Measurements from ENCODE around the gene REX1BD. TPM values are rescaled to one million over a fixed set of nuclear protein-coding genes. Genes with fewer than 3 reads are reported as not detected.

The REX1BD gene
- total RNA-seq, 1 experiment from 2014 or later = 97.1 TPM

DNA sequence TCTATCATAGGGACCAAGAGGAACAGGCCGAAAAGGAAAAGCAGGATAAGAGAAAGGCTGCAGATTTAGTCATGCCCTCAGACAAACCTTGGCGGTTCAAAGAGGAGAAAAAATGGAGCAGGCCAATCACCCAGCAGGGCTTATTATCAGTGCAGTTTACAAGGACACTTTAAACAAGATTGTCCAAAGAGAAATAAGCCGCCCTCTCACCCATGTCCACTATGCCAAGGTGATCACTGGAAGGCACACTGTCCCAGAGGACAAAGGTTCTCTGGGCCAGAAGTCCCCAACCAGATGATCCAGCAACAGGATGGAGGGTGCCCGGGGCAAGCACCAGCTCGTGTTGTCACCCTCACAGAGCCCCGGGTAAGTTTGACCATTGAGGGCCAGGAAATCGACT is 8.3 kb upstream of the REX1BD start:
- ATAC-seq (no peak), DNase-seq (ENCODE audit: low read depth, low spot score) (no peak)
- H3K79me2 ChIP-seq (ENCODE audit: insufficient read depth, low read length) = peaks cover 3% of the 10 kb centered on the region; the same call in 1 of the 2 replicates
- no peak overlapping the region for H3K27ac ChIP-seq (ENCODE audit: low read depth, low read length)
- H3K9me3 ChIP-seq (ENCODE audit: control insufficient read depth in 1 of 2, insufficient read depth in 1 of 2, low read depth in 1 of 2, low read length in 2 of 2) = no peaks in the 10 kb centered on the region
- no peak overlapping the region for H3K4me3 ChIP-seq (replicated peaks in 1 of 2; ENCODE audit: low read depth in 1 of 2, low read length in 2 of 2)
- intact Hi-C loops (cut with micrococcal nuclease) = no loop called here
- H3K27me3 ChIP-seq (ENCODE audit: insufficient read depth, low read length) = no peaks in the 10 kb centered on the region
- peaks cover 11 to 25% of the 10 kb centered on the region in 2 experiments; a peak in 3 of 4 replicates for H3K36me3 ChIP-seq (ENCODE audit: control insufficient read depth in 1 of 2, insufficient read depth in 2 of 2, low read length in 2 of 2)
- H3K9me2 ChIP-seq (ENCODE audit: insufficient read depth) = no peaks in the 10 kb centered on the region
- POLR2A ChIA-PET = interaction anchor here (1.3 to 1.7 kb wide), 3 partner anchors 9 to 23 kb away, joined by 3 to 4 read pairs (median 4); partner anchors contain the start of genes KXD1 and UBA52
- H3K4me2 ChIP-seq (ENCODE audit: low read length) = no peak overlapping the region
- no peaks in the 10 kb centered on the region for H3K4me1 ChIP-seq (ENCODE audit: control insufficient read depth in 1 of 2, insufficient read depth in 2 of 2, low read length in 2 of 2)
- CTCF ChIA-PET = interaction anchor here (1.6 kb wide), 1 partner anchor 9 kb away, joined by 11 read pairs; the partner anchor contains the start of gene REX1BD
- TF ChIP-seq SP1 (IDR thresholded peaks at IDR 0.05; ENCODE audit: low read depth) (no peak), CEBPB (IDR thresholded peaks at IDR 0.05; ENCODE audit: low read depth) (no peak), FOSL1 (IDR thresholded peaks at IDR 0.05; ENCODE audit: low read depth) (no peak)
- TF ChIP-seq, protein P1, sequence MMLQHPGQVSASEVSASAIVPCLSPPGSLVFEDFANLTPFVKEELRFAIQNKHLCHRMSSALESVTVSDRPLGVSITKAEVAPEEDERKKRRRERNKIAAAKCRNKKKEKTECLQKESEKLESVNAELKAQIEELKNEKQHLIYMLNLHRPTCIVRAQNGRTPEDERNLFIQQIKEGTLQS (IDR thresholded peaks at IDR 0.05) = no peak
- no peak overlapping the region for H2AFZ ChIP-seq (ENCODE audit: low read depth, low read length, poor library complexity, severe bottlenecking)
- RAD21 ChIA-PET (ENCODE audit: low non-redundant PET in 1 of 2, low total read pairs in 2 of 2, uncharacterized antibody in 2 of 2, unreplicated experiment in 2 of 2) = no interaction called here
- no peak overlapping the region for H3K9ac ChIP-seq (ENCODE audit: low read length)
- no TSS peak for BruUV-seq (replicated peaks)
- peaks cover 6% of the 10 kb centered on the region; the same call in 1 of the 2 replicates for H4K20me1 ChIP-seq (ENCODE audit: insufficient read depth)

DNA sequence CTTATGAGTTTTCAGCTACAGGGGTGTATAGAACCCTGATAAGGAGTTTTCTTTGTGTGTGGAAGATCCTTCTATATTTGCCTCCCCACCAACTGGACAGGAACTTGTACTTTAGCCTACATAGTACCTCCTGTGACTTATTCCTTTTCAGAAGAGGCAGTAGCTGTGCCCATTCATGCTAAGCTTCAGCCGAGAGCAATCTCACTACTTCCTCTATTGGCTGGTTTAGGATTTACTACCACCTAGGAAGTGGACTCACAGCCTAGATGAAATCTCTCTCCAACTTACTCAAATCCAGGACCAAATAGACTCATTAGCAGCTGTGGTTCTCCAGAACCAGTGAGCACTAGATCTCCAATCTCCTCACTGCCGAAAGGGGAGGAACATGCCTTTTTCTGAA is 2.3 kb upstream of the REX1BD start:
- intact Hi-C loops (cut with micrococcal nuclease) = no loop called here
- DNase-seq (ENCODE audit: low read depth, low spot score) = no peak

More for the DNA sequence above, 2.3 kb upstream of the REX1BD start:
- Histone ChIP-seq H3K9me2 (ENCODE audit: insufficient read depth) (no peaks in the 10 kb centered on the region), H3K4me1 (ENCODE audit: control insufficient read depth in 1 of 2, insufficient read depth in 2 of 2, low read length in 2 of 2) (peaks cover 13 to 28% of the 10 kb centered on the region in 2 experiments), H2AFZ (ENCODE audit: low read depth, low read length, poor library complexity, severe bottlenecking) (no peak overlapping the region), H3K9me3 (ENCODE audit: control insufficient read depth in 1 of 2, insufficient read depth in 1 of 2, low read depth in 1 of 2, low read length in 2 of 2) (no peaks in the 10 kb centered on the region), H3K36me3 (ENCODE audit: control insufficient read depth in 1 of 2, insufficient read depth in 2 of 2, low read length in 2 of 2) (0 out of 4 replicates have a peak, but pooled peaks cover 0 to 4% of the 10 kb centered on the region in 2 experiments), H3K79me2 (ENCODE audit: insufficient read depth, low read length) (peaks cover 13% of the 10 kb centered on the region; the same call in 1 of the 2 replicates), H3K4me3 (replicated peaks in 1 of 2; ENCODE audit: low read depth in 1 of 2, low read length in 2 of 2) (no peak overlapping the region), H4K20me1 (ENCODE audit: insufficient read depth) (no peaks in the 10 kb centered on the region), H3K9ac (ENCODE audit: low read length) (no peak overlapping the region), H3K4me2 (ENCODE audit: low read length) (no peak overlapping the region), H3K27ac (ENCODE audit: low read depth, low read length) (no peak overlapping the region), H3K27me3 (ENCODE audit: insufficient read depth, low read length) (no peaks in the 10 kb centered on the region)
- no TSS peak for BruUV-seq (replicated peaks)
- ChIA-PET POLR2A (interaction anchor here (0.9 to 4.3 kb wide), 2 partner anchors 15 to 42 kb away, joined by 3 to 23 read pairs; partner anchors contain the start of gene UBA52), CTCF (interaction anchor here (2.0 kb wide), 1 partner anchor 15 kb away, joined by 5 read pairs; the partner anchor contains the start of gene UBA52), RAD21 (ENCODE audit: low non-redundant PET in 1 of 2, low total read pairs in 2 of 2, uncharacterized antibody in 2 of 2, unreplicated experiment in 2 of 2) (no interaction called here)
- TF ChIP-seq ZNF274 (IDR thresholded peaks at IDR 0.05; ENCODE audit: low read depth, low read length) (no peak), FOSL1 (IDR thresholded peaks at IDR 0.05; ENCODE audit: low read depth) (no peak), POLR2A (IDR thresholded peaks at IDR 0.05; ENCODE audit: borderline replicate concordance, extremely low read depth, insufficient read depth, insufficient read length) (no peak), POLR2AphosphoS5 (IDR thresholded peaks at IDR 0.05; ENCODE audit: low read depth, low read length) (no peak)
- TF ChIP-seq, protein P2, sequence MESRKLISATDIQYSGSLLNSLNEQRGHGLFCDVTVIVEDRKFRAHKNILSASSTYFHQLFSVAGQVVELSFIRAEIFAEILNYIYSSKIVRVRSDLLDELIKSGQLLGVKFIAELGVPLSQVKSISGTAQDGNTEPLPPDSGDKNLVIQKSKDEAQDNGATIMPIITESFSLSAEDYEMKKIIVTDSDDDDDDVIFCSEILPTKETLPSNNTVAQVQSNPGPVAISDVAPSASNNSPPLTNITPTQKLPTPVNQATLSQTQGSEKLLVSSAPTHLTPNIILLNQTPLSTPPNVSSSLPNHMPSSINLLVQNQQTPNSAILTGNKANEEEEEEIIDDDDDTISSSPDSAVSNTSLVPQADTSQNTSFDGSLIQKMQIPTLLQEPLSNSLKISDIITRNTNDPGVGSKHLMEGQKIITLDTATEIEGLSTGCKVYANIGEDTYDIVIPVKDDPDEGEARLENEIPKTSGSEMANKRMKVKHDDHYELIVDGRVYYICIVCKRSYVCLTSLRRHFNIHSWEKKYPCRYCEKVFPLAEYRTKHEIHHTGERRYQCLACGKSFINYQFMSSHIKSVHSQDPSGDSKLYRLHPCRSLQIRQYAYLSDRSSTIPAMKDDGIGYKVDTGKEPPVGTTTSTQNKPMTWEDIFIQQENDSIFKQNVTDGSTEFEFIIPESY (IDR thresholded peaks at IDR 0.05; ENCODE audit: extremely low read depth, insufficient replicate concordance, low read length) = no peak
- TF ChIP-seq, protein P3, sequence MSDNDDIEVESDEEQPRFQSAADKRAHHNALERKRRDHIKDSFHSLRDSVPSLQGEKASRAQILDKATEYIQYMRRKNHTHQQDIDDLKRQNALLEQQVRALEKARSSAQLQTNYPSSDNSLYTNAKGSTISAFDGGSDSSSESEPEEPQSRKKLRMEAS (IDR thresholded peaks at IDR 0.05) = no peak
- no peak for ATAC-seq

Measured in HCT116 (cell line).